PC-3 (cell line): ENCODE results near the gene LAX1. TPM values are rescaled to one million over a fixed set of nuclear protein-coding genes. Genes with fewer than 3 reads are reported as not detected.

Source experiments
- ATAC-seq: fragments of 200-7000 bp; cut with Tn5 transposase; 2 replicates; pipeline ENCODE4 v1.9.1; 2020; ENCODE audit warnings: mild to moderate bottlenecking, moderate library complexity
- Bru-seq: library from RNA; stranded (reverse); fragments of 400-500 nt; gene quantifications from one replicate; lab custom pipeline; 2021; lab: Mats Ljungman, UMichigan
- BruChase-seq, 2 experiments: library from RNA; stranded (reverse); fragments of 400-500 nt; gene quantifications; one replicate each; lab custom pipeline; 2021; lab: Mats Ljungman, UMichigan
- BruUV-seq: library from RNA; stranded (reverse); fragments of 400-500 nt; replicated peaks from 2 replicates; lab custom pipeline; 2021; lab: Mats Ljungman, UMichigan
- CTCF ChIA-PET: fragments of 300-600 bp; sonication (Branson Sonifier 250); formaldehyde crosslinking; loops from one replicate; lab custom pipeline; 2022; ENCODE audit warnings: antibody characterized with exemption; lab: Charles Lee
- POLR2A ChIA-PET: fragments of 300-600 bp; sonication (Branson Sonifier 250); formaldehyde crosslinking; loops from one replicate; lab custom pipeline; 2022; ENCODE audit warnings: antibody characterized with exemption; ENCODE audit not compliant: unreplicated experiment; lab: Charles Lee
- DNase-seq: peaks from one replicate; pipeline ENCODE4 v3.0.0-alpha.2; 2015
- H2AFZ ChIP-seq: fragments of 300-600 bp; sonication (generic); 2 replicates; pipeline ENCODE4 v1.6.0; 2016; ENCODE audit warnings: antibody characterized with exemption, low read length
- H3F3A ChIP-seq: fragments of 300-600 bp; sonication (generic); one replicate; pipeline ENCODE4 v1.6.0; 2017; ENCODE audit warnings: antibody characterized with exemption, low read length, control low read depth, mild to moderate bottlenecking; ENCODE audit not compliant: unreplicated experiment
- H3K27ac ChIP-seq: fragments of 300-600 bp; sonication (generic); 2 replicates; pipeline ENCODE4 v1.5.1; 2016; ENCODE audit warnings: mild to moderate bottlenecking, low read length
- H3K27me3 ChIP-seq: fragments of 300-600 bp; sonication (generic); 2 replicates; pipeline ENCODE4 v1.6.1; 2016; ENCODE audit warnings: low read length, mixed read lengths
- H3K36me3 ChIP-seq: fragments of 300-600 bp; sonication (generic); 2 replicates; pipeline ENCODE4 v1.6.1; 2016; ENCODE audit warnings: low read depth, mixed run types, low read length, mixed read lengths
- H3K4me1 ChIP-seq: fragments of 300-600 bp; sonication (generic); 2 replicates; pipeline ENCODE4 v1.5.1; 2016; ENCODE audit warnings: low read length; ENCODE audit not compliant: insufficient read depth
- H3K4me2 ChIP-seq: fragments of 300-600 bp; sonication (generic); 2 replicates; pipeline ENCODE4 v1.6.0; 2016; ENCODE audit warnings: low read length
- H3K4me3 ChIP-seq: fragments of 300-600 bp; sonication (generic); 2 replicates; pipeline ENCODE4 v1.5.1; 2016; ENCODE audit warnings: mild to moderate bottlenecking, low read length, mixed read lengths
- H3K79me2 ChIP-seq: fragments of 300-600 bp; sonication (generic); 2 replicates; pipeline ENCODE4 v1.6.1; 2017; ENCODE audit warnings: low read length, mixed read lengths
- H3K9ac ChIP-seq: fragments of 300-600 bp; sonication (generic); 2 replicates; pipeline ENCODE4 v1.6.0; 2016; ENCODE audit warnings: mild to moderate bottlenecking, low read length
- H3K9me2 ChIP-seq: fragments of 300-600 bp; sonication (generic); replicated peaks from 2 replicates; pipeline ENCODE4 v1.6.1; 2016; ENCODE audit warnings: mixed run types, low read length, mixed read lengths
- H3K9me3 ChIP-seq: fragments of 300-600 bp; sonication (generic); 2 replicates; pipeline ENCODE4 v1.6.1; 2016; ENCODE audit warnings: low read length, mixed read lengths
- H4K20me1 ChIP-seq: fragments of 300-600 bp; sonication (generic); 2 replicates; pipeline ENCODE4 v1.6.1; 2016; ENCODE audit warnings: low read length, mixed read lengths
- EZH2 ChIP-seq: fragments of 300-600 bp; sonication (generic); IDR thresholded peaks from one replicate; pipeline ENCODE4 v1.6.1; 2017; ENCODE audit warnings: antibody characterized with exemption, mild to moderate bottlenecking, low read length; ENCODE audit not compliant: unreplicated experiment
- EZH2phosphoT487 ChIP-seq: fragments of 300-600 bp; sonication (generic); IDR thresholded peaks from 2 replicates; pipeline ENCODE4 v1.6.1; 2018; ENCODE audit warnings: mild to moderate bottlenecking, antibody characterized with exemption, low read length, borderline replicate concordance
- intact Hi-C: fragments of 100-400 bp; cut with micrococcal nuclease; formaldehyde crosslinking; loops from 2 replicates; pipeline ENCODE4 v1.9.0; 2023
- long read RNA-seq: library from polyadenylated mRNA; unstranded; transcript quantifications from one replicate; pipeline ENCODE4 v2.0.0, GENCODE V29; 2021; ENCODE audit not compliant: unreplicated experiment
- total RNA-seq: library from RNA; depleted of rRNA; stranded (reverse); fragments of >200 nt; gene quantifications from 2 replicates; pipeline ENCODE4 v1.2.3, GENCODE V29; 2014; rRNA removed
- TF ChIP-seq, protein P1 (sequence below): fragments of 300-600 bp; sonication (generic); conservative IDR thresholded peaks from 2 replicates; pipeline ENCODE4 v1.5.1; 2017; ENCODE audit warnings: antibody characterized with exemption, low read depth, mild to moderate bottlenecking, low read length

LAX1 gene, protein sequence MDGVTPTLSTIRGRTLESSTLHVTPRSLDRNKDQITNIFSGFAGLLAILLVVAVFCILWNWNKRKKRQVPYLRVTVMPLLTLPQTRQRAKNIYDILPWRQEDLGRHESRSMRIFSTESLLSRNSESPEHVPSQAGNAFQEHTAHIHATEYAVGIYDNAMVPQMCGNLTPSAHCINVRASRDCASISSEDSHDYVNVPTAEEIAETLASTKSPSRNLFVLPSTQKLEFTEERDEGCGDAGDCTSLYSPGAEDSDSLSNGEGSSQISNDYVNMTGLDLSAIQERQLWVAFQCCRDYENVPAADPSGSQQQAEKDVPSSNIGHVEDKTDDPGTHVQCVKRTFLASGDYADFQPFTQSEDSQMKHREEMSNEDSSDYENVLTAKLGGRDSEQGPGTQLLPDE
- total RNA-seq (not detected in 2 replicates), Bru-seq, nascent RNA (percentile 4 among the genes with signal in this experiment), BruChase-seq, experiment 1, labeled RNA remaining after a 6-hour chase (percentile 11 among the genes with signal in this experiment), BruChase-seq, experiment 2, labeled RNA remaining after a 2-hour chase (percentile 15 among the genes with signal in this experiment)
- long read RNA-seq, result 0 reads

DNA sequence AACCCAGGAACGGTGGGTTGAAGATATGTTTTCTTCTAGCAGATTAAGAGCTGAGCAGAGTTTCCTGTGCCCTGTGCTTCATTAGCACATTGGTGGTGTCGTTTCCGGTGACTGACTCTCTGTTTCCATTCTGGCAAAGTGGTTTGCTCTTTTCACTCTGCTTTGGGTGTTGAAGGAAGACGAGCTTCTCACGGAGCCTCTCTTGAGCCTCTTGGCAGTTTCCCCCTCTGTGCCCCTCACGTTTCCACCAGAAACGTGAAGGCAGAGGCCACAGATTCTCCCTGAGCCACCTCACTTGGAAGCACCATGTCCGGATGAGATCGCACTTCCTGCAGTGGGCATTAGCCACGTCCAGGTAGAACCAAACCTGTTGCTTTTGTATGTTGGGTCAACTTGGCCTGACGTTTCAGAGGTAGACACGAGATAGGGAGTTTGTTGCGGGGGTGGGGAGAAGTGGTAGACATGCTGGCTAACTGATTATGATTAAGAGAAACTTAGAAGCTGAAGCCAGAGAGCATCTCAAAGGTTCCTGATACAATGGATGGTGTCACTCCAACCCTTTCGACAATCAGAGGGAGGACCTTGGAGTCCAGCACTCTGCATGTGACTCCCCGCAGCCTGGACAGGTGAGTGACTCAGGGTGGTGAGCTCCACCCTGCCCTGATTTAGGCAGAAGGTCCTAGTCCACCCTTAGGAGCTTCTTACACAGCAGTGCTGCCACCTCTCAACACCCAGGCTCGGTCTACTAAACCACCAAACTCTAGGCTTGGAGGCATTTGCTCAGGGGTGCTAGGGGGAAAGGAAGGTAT lies at the start of gene LAX1:
TSS of gene LAX1 (plus strand) at position 155 of the 809 bp plus-strand sequence. CDS start at position 538, 383 bp downstream.
- Histone ChIP-seq H2AFZ (no peak within 1 kb of the TSS), H3K4me2 (no peak within 1 kb of the TSS), H3K27ac (no peak within 1 kb of the TSS), H3K4me1 (no peaks in the 10 kb centered on the region), H3K27me3 (no peaks in the 10 kb centered on the region), H4K20me1 (no peaks in the 10 kb centered on the region), H3K36me3 (no peaks in the 10 kb centered on the region), H3F3A (no peaks in the 10 kb centered on the region), H3K9me2 (no peaks in the 10 kb centered on the region), H3K79me2 (no peaks in the 10 kb centered on the region), H3K9me3 (no peaks in the 10 kb centered on the region), H3K4me3 (no peak within 1 kb of the TSS), H3K9ac (no peak within 1 kb of the TSS)
- POLR2A ChIA-PET, result no interaction called here
- DNase-seq, result no peak
- ATAC-seq, result no peak
- no TSS peak for BruUV-seq
- CTCF ChIA-PET, result no interaction called here
- no peak for TF ChIP-seq EZH2phosphoT487
- no peak for TF ChIP-seq EZH2
- TF ChIP-seq, protein P1, sequence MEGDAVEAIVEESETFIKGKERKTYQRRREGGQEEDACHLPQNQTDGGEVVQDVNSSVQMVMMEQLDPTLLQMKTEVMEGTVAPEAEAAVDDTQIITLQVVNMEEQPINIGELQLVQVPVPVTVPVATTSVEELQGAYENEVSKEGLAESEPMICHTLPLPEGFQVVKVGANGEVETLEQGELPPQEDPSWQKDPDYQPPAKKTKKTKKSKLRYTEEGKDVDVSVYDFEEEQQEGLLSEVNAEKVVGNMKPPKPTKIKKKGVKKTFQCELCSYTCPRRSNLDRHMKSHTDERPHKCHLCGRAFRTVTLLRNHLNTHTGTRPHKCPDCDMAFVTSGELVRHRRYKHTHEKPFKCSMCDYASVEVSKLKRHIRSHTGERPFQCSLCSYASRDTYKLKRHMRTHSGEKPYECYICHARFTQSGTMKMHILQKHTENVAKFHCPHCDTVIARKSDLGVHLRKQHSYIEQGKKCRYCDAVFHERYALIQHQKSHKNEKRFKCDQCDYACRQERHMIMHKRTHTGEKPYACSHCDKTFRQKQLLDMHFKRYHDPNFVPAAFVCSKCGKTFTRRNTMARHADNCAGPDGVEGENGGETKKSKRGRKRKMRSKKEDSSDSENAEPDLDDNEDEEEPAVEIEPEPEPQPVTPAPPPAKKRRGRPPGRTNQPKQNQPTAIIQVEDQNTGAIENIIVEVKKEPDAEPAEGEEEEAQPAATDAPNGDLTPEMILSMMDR, result no peak
- intact Hi-C loops, result no loop called here

DNA sequence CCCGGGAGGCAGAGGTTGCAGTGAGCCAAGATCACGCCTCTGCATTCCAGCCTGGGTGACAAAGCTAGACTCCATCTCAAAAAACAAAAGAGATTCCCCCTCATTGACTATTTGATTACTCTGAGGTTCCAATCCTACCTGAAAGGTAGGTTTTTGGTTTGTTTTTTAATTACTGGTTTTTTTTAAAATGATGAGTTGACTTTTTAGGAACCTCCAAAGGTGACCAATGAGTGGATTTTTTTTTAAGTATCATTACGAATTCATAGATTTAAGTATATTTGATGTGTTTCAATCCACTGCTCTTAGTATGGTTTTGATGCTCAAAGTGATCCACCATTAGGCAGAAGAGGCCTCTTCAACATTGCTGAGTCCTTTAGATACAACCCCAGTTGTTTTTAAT lies 47.9 kb upstream of the LAX1 start:
- Histone ChIP-seq H3F3A (peaks cover 3% of the 10 kb centered on the region), H3K9ac (no peak overlapping the region), H4K20me1 (no peaks in the 10 kb centered on the region), H3K27me3 (no peaks in the 10 kb centered on the region), H3K27ac (no peak overlapping the region), H3K4me3 (no peak overlapping the region), H3K4me2 (no peak overlapping the region), H3K9me2 (no peaks in the 10 kb centered on the region), H3K79me2 (no peaks in the 10 kb centered on the region), H3K36me3 (peaks cover 24% of the 10 kb centered on the region), H3K9me3 (no peaks in the 10 kb centered on the region), H3K4me1 (peaks cover 11% of the 10 kb centered on the region), H2AFZ (no peak overlapping the region)
- ATAC-seq, result no peak
- CTCF ChIA-PET, result no interaction called here
- TF ChIP-seq EZH2phosphoT487 (no peak), EZH2 (no peak)
- TF ChIP-seq, protein P1, result no peak
- no TSS peak for BruUV-seq
- intact Hi-C loops, result no loop called here
- POLR2A ChIA-PET, result no interaction called here
- DNase-seq, result no peak
